ENCODE measurements around the gene DUSP9. TPM values are rescaled to one million over a fixed set of nuclear protein-coding genes. Genes with fewer than 3 reads are reported as not detected.

The DUSP9 gene
- total RNA-seq, 1 donor from 2014 or later, result 4.1 TPM

DNA sequence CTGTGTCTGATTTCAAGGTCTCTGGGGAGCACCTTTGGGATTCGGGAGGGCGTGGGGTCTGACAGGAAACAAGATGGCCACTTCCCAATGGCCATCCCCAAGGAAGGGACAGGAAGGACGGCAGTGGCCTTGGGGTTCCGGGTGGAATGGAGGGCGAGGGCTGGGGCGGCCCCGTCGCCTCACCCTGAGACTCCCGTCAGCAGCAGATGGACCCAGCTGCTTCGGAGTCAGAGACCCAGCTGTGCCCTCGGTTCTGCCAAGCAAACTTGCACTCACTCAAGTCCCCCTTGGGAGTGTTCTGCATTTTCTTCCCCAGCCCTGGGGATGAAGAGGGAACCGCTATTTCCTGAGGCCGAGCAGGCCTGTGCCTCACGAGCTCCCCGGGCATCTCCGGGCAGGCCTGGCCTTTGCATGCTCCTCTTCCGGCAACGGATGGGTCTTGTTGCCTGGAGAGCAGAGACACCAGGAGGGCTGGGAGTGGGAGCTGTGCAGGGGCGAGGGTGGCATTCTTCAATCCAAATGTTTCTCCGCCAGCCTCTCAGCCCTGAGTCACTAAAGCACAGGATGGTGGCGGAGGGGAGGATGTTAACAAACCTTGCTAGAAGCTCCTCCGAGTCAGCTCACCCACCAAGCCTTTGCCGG lies 6.8 kb upstream of the DUSP9 start:
- no peak for DNase-seq (ENCODE audit: low read depth)
- Histone ChIP-seq H3K4me3 (ENCODE audit: low read depth, low read length) (no peak overlapping the region), H3K36me3 (ENCODE audit: control insufficient read depth, insufficient read depth, low read length) (no peaks in the 10 kb centered on the region), H3K27me3 (ENCODE audit: control insufficient read depth, insufficient read depth, low read length) (peaks cover 55% of the 10 kb centered on the region)
- TF ChIP-seq, protein P1, sequence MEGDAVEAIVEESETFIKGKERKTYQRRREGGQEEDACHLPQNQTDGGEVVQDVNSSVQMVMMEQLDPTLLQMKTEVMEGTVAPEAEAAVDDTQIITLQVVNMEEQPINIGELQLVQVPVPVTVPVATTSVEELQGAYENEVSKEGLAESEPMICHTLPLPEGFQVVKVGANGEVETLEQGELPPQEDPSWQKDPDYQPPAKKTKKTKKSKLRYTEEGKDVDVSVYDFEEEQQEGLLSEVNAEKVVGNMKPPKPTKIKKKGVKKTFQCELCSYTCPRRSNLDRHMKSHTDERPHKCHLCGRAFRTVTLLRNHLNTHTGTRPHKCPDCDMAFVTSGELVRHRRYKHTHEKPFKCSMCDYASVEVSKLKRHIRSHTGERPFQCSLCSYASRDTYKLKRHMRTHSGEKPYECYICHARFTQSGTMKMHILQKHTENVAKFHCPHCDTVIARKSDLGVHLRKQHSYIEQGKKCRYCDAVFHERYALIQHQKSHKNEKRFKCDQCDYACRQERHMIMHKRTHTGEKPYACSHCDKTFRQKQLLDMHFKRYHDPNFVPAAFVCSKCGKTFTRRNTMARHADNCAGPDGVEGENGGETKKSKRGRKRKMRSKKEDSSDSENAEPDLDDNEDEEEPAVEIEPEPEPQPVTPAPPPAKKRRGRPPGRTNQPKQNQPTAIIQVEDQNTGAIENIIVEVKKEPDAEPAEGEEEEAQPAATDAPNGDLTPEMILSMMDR (IDR thresholded peaks at IDR 0.05; ENCODE audit: insufficient read depth, low read length, poor library complexity, severe bottlenecking), result no peak

DNA sequence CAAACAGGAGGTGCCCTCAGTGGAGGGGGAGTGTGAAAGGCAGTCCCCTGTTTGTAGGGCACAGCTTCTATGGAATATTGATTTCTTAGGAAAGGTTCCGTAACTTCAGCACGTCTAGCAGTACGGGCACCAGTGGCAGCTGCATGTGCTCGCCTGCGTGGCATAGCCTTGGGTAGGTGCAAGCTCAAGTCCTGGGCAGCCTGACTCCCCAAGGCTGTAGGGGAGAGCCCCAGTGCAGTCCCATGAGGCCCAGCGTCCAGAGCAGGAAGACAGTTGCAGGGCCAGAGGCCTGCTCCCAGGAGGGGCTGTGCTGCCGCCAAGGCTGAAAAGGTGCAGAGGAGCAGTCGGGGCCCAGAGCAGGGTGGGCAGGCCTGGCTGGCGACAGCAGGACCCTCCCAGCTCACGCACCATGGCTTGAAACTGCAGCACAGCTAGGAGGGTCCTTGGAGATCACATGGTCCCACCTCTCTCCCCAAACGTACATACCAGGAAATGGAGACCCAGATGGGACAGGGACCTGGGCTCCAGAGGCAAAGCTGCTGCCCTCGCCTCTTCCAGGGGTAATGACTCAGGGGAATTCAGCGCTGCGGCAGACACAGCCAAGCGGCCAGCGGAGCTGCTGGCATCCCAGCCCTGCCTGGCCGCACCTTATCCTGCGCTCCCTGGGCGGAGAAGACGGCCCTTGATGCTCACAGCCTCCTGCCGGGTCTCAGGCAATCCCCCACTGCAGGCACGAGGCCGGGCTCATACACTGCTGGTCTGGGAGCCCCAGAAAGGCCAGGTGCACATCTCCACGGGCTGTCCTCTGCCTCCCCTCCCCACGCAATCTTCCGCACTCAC lies 6.0 kb upstream of the DUSP9 start:
- Histone ChIP-seq H3K27me3 (ENCODE audit: control insufficient read depth, insufficient read depth, low read length) (peaks cover 59% of the 10 kb centered on the region), H3K4me3 (ENCODE audit: low read depth, low read length) (no peak overlapping the region)
- DNase-seq (ENCODE audit: low read depth), result no peak

DNA sequence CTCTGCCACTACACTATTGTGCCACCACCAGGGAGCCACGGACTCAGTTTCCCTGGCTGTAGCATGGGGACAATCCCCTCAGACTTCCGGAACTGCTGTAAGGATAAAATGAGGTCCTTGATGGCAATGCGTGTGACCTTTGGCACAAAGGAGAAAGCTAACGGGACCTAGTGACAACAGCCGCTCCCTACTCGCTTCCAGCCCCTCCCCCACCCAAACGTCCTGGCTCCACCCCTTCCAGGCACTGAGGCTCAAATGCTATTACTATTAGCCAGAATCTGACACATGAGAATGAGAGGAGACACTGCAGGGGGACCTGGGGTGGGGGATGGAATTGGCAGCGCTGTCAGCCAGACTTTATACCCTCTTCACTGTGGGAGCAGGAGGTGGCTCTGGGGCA lies 5.4 kb upstream of the DUSP9 start:
- peaks cover 65% of the 10 kb centered on the region for H3K27me3 ChIP-seq (ENCODE audit: control insufficient read depth, insufficient read depth, low read length)
- TF ChIP-seq, protein P1 (IDR thresholded peaks at IDR 0.05; ENCODE audit: insufficient read depth, low read length, poor library complexity, severe bottlenecking), result no peak
- no peaks in the 10 kb centered on the region for H3K36me3 ChIP-seq (ENCODE audit: control insufficient read depth, insufficient read depth, low read length)
- DNase-seq (ENCODE audit: low read depth), result no peak
- H3K4me3 ChIP-seq (ENCODE audit: low read depth, low read length), result no peak overlapping the region

More for the DNA sequence above, 6.0 kb upstream of the DUSP9 start:
- TF ChIP-seq, protein P1 (IDR thresholded peaks at IDR 0.05; ENCODE audit: insufficient read depth, low read length, poor library complexity, severe bottlenecking), result no peak
- no peaks in the 10 kb centered on the region for H3K36me3 ChIP-seq (ENCODE audit: control insufficient read depth, insufficient read depth, low read length)

DNA sequence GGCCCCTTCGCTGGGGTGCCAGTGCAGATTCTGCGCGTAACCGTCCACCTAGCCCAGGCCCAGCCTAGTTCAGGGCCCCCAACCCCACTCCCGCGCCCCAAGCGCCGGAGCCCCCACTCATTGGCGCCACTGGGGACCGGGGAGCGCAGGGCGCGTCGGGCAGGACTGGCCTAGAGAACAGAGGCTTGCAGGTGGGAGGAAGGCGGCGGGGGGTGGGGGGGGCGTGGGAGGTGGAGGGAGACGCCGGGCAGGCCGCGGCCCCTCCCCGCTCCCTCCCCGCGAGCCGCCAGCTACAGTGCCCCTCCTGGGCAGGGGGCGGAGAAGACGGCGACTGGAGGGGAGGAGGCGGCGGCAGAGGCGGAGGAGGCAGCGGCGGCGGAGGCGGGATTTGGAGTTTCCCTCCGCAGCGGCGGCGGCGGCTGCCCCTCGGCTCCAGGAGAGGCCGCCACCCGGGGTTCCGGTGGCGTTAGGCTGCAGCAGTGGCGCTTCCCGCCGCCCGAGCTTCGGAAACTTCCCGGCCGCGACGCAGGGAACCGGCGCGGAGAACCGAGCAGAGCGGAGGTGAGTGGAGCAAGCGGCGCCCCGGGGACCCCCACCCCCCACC lies 4.8 kb upstream of the DUSP9 start:
- H3K36me3 ChIP-seq (ENCODE audit: control insufficient read depth, insufficient read depth, low read length), result no peaks in the 10 kb centered on the region
- peaks cover 66% of the 10 kb centered on the region for H3K27me3 ChIP-seq (ENCODE audit: control insufficient read depth, insufficient read depth, low read length)
- no peak overlapping the region for H3K4me3 ChIP-seq (ENCODE audit: low read depth, low read length)
- DNase-seq (ENCODE audit: low read depth), result no peak
- TF ChIP-seq, protein P1 (IDR thresholded peaks at IDR 0.05; ENCODE audit: insufficient read depth, low read length, poor library complexity, severe bottlenecking), result no peak

DNA sequence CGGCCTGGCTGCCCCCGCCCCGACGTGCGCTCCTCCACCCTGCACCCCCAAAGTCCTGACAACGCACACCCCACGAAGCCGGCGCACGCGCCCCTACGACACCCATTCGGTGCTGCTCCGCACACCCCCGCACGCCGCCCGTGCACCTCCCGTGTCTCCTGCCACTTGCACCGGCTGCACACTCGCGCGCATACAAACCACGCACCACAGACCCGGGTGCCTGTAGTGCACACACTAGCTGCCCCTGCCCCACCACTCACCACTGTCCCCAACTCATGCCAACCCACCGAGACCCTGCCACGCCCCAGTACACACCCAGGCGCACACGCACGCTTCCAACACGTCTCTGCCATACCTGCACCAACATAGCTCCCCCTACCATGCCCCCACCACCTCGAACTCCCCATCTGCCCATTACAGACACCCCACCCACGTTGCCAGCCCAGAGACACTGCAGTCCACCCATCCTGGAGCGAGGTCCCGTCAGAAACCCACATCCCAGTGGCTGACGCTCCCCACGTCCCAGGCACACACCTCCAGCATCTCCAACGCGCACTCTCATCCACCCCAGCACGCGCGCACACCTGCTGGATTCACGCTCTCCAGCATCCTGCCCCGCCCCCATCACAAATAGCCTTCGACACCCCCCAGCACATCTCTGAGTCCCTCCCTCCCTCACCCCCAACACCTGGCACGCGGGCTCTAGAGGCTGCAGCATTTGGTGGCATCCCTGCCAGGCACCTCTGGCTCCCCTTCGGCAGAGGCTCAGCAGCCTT lies 4.2 kb upstream of the DUSP9 start:
- no peak for DNase-seq (ENCODE audit: low read depth)
- Histone ChIP-seq H3K4me3 (ENCODE audit: low read depth, low read length) (no peak overlapping the region), H3K36me3 (ENCODE audit: control insufficient read depth, insufficient read depth, low read length) (no peaks in the 10 kb centered on the region), H3K27me3 (ENCODE audit: control insufficient read depth, insufficient read depth, low read length) (peaks cover 72% of the 10 kb centered on the region)
- TF ChIP-seq, protein P1 (IDR thresholded peaks at IDR 0.05; ENCODE audit: insufficient read depth, low read length, poor library complexity, severe bottlenecking), result no peak
